A549 treated with dexamethasone at 1 μM for 4 hours (cell line): Measurements from ENCODE around the gene C22orf31. TPM values are rescaled to one million over a fixed set of nuclear protein-coding genes. Genes with fewer than 3 reads are reported as not detected.

Experiments
- total RNA-seq: library from RNA; stranded (reverse); fragments of 200-300 nt; extraction: Qiagen RNA extraction; gene quantifications from 5 replicates; pipeline ENCODE4 v1.2.3, GENCODE V29; 2022

The C22orf31 gene
- not detected in 5 replicates for total RNA-seq

DNA sequence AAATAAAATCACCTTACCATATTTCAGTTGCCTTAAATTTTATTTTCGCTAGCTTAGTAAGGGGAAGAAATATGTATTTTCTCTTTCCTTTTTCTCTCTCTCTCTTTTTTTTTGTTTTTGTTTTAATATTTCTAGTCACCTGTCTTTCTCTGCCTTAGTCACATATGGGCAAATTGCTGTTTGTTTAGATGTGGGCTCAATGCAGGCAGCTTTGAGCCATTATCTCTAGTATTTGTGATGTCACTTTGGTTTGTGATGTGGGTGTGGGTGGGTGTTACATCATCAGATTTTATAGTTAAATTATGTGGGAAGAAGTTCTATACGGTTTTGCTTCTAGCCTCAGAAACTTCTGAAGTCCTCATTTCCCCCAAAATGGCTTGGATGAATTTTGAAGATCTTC lies at the start of gene C22orf31:
Gene C22orf31, minus strand, starts transcription at position 59 of the 400 bp plus-strand sequence. Its CDS starts 39 bp downstream, at position 20.

DNA sequence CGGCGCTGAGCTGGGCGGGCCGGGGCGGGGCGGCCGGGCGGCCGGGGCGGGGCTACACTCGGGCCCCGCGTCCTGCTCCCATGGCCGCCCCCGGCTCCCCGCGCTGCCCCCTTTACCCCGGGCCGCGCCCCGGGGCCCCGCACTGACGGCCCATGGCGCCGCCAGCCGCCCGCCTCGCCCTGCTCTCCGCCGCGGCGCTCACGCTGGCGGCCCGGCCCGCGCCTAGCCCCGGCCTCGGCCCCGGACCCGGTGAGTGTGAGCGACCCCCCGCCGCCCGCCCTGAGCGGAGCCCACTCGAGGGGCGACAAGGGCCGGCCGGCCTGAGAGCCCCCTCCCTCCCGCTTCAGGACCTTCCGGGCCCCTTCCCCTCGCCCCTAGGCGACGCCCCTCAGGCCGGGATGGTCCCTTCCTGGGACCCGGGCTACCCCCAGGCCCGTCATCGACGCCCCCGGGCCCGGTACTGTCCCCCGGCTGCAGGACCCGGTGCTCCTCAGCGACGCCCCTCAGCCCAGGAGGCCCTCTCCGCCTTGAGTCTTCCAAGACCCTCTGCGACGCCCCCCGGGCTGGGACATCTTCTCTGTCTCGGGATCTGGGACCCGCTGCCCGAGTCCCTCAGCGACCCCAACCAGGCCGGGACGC lies 11.5 kb upstream of the C22orf31 start, which contains the start of gene KREMEN1:
Gene KREMEN1, plus strand, starts transcription at position 57 of the 639 bp plus-strand sequence. Its CDS starts 96 bp downstream, at position 153.

Other genes with a start within 250 kb of the C22orf31 start
- gene ZNRF3, start 178.3 kb downstream of the C22orf31 start, total RNA-seq, result 5.6 to 10.5 TPM (median 9.8 TPM) in 5 replicates
- gene KREMEN1, start 11.2 kb upstream of the C22orf31 start, total RNA-seq, result 3.4 to 5.7 TPM (median 4.6 TPM) in 5 replicates
- 0.19 to 0.54 TPM (median 0.23 TPM) in 5 replicates for gene EMID1, start 144.1 kb upstream of the C22orf31 start, total RNA-seq
- gene RHBDD3, start 206.2 kb upstream of the C22orf31 start, total RNA-seq, result 18.1 to 25.8 TPM (median 24.4 TPM) in 5 replicates
- 218 to 236 TPM (median 226 TPM) in 5 replicates for gene EWSR1, start 206.4 kb upstream of the C22orf31 start, total RNA-seq
- gene GAS2L1, start 244.8 kb upstream of the C22orf31 start, total RNA-seq, result 23.8 to 41.8 TPM (median 37.9 TPM) in 5 replicates